ENCODE results near the gene PTGER3. TPM values are rescaled to one million over a fixed set of nuclear protein-coding genes. Genes with fewer than 3 reads are reported as not detected.

Gene PTGER3
- total RNA-seq, 1 donor from 2014 or later, result not detected

DNA sequence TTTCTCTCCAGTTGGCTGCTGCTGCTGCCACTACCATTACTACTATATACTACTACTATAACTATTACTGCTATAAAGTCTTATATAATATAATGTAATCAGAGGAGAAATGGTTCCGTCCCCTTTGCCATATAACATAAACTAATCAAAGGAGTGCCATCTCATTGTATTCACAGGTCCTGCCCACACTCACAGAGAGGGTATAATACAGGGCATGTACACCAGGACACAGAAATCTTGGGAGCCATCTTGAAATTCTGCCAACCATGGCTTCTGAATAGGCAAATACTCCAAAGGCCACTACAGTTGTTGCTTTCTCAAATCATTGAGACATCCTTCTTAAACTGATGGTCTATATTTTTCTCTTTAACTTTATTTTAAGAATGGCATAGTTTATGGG is 40.1 kb upstream of the PTGER3 start:
- no peaks in the 10 kb centered on the region for H3K36me3 Mint-ChIP-seq (ENCODE audit: low read depth)
- no peak for DNase-seq (ENCODE audit: low read depth, low spot score)
- H3K4me1 Mint-ChIP-seq, result no peaks in the 10 kb centered on the region
- peaks cover 56% of the 10 kb centered on the region for H3K27me3 Mint-ChIP-seq (ENCODE audit: low read depth)
- H3K4me3 Mint-ChIP-seq, result no peak overlapping the region
- TF ChIP-seq, protein P1, sequence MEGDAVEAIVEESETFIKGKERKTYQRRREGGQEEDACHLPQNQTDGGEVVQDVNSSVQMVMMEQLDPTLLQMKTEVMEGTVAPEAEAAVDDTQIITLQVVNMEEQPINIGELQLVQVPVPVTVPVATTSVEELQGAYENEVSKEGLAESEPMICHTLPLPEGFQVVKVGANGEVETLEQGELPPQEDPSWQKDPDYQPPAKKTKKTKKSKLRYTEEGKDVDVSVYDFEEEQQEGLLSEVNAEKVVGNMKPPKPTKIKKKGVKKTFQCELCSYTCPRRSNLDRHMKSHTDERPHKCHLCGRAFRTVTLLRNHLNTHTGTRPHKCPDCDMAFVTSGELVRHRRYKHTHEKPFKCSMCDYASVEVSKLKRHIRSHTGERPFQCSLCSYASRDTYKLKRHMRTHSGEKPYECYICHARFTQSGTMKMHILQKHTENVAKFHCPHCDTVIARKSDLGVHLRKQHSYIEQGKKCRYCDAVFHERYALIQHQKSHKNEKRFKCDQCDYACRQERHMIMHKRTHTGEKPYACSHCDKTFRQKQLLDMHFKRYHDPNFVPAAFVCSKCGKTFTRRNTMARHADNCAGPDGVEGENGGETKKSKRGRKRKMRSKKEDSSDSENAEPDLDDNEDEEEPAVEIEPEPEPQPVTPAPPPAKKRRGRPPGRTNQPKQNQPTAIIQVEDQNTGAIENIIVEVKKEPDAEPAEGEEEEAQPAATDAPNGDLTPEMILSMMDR (conservative IDR thresholded peaks at IDR 0.05), result no peak
- H3K27ac Mint-ChIP-seq (ENCODE audit: unreplicated experiment), result no peak overlapping the region
- H3K9me3 Mint-ChIP-seq, result no peaks in the 10 kb centered on the region

DNA sequence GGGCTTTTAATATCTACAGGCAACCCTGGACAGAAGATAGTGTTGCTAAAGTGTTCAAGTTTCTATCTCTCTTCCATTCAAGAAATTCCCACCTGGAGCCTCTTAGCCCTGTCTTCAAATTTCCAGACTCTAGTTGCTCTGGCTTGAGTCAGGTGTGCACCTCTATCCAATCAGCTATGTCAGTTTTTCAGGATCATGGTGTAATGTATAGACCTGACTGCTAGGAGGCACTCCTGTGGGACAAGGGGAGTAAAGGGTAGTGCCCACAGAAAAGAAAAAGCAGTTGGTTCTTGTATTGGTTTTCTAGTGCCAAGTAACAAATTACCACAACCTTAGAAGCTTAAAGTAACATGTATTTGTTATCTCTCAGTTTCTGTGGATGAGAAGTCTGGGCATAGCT is 39.4 kb upstream of the PTGER3 start:
- Mint-ChIP-seq H3K36me3 (ENCODE audit: low read depth) (no peaks in the 10 kb centered on the region), H3K27ac (ENCODE audit: unreplicated experiment) (no peak overlapping the region), H3K4me3 (no peak overlapping the region), H3K9me3 (peaks cover 1% of the 10 kb centered on the region), H3K27me3 (ENCODE audit: low read depth) (peaks cover 59% of the 10 kb centered on the region), H3K4me1 (peaks cover under 1% of the 10 kb centered on the region)
- DNase-seq (ENCODE audit: low read depth, low spot score), result no peak
- TF ChIP-seq, protein P1 (conservative IDR thresholded peaks at IDR 0.05), result no peak

DNA sequence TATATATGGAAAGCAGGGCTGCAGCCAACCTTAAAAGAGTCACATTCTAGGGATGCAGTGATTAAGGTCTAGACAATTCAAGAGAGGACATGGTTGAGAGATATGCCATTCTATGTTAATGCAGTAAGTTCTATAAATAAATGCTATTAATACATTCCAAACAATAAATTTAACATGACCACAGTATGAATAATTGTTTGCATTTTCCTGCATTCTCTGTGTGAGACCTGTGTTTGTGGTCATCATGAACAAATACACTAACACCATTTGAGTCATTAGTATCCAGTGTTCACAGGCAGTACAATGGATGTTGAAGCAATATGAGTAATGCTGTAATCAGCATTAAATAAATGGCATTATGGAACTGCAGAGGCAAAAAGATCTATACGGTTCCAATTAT is 38.7 kb upstream of the PTGER3 start:
- TF ChIP-seq, protein P1 (conservative IDR thresholded peaks at IDR 0.05), result no peak
- no peaks in the 10 kb centered on the region for H3K36me3 Mint-ChIP-seq (ENCODE audit: low read depth)
- H3K9me3 Mint-ChIP-seq, result peaks cover 7% of the 10 kb centered on the region
- peaks cover 7% of the 10 kb centered on the region for H3K4me1 Mint-ChIP-seq
- no peak overlapping the region for H3K27ac Mint-ChIP-seq (ENCODE audit: unreplicated experiment)
- H3K4me3 Mint-ChIP-seq, result no peak overlapping the region
- no peak for DNase-seq (ENCODE audit: low read depth, low spot score)
- H3K27me3 Mint-ChIP-seq (ENCODE audit: low read depth), result peaks cover 61% of the 10 kb centered on the region

DNA sequence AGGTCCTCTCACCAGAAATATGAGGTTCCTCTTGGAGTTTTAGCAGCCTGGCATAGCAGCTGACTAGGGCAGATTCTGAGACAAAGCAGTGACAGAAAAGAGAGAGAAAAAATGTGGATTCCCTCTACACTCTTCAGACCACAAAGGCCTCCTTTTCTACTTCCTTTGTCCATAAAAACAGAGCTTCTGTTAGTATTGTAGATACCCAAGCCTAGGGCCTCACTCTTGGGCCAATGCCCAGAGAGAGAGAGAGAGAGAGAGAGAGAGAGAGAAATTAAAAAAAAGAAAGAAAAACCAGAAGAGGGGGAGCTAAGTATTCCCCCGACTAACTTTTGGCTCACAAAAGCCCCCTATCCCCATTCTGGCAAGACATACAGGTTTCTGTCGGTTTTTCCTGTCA is 35.7 kb upstream of the PTGER3 start:
- Mint-ChIP-seq H3K27ac (ENCODE audit: unreplicated experiment) (no peak overlapping the region), H3K27me3 (ENCODE audit: low read depth) (peaks cover 54% of the 10 kb centered on the region), H3K36me3 (ENCODE audit: low read depth) (peaks cover 3% of the 10 kb centered on the region), H3K4me1 (peaks cover 25% of the 10 kb centered on the region), H3K4me3 (peak overlapping the region; percentile 44), H3K9me3 (peaks cover 7% of the 10 kb centered on the region)
- DNase-seq (ENCODE audit: low read depth, low spot score), result no peak
- TF ChIP-seq, protein P1 (conservative IDR thresholded peaks at IDR 0.05), result no peak

DNA sequence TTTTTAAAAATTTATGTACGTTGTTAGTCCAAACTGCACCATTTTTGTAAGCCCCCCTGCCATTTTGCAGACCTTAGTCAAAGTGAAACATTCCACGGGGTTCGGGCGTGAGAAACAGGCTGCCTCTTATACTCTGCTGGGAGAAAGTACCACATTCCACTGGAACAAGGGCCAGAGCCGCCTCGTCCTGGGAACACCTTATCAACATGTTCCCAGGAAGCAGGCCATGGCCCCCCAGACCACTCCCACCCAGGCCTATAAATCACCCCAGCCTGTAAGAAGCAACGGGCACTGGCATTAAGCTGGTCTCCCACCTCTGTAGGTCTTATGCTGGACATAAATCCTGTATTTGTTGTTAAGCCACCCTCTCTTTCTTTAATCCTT is 34.1 kb upstream of the PTGER3 start:
- Mint-ChIP-seq H3K4me1 (peaks cover 25% of the 10 kb centered on the region), H3K27ac (ENCODE audit: unreplicated experiment) (no peak overlapping the region), H3K36me3 (ENCODE audit: low read depth) (peaks cover 3% of the 10 kb centered on the region), H3K27me3 (ENCODE audit: low read depth) (peaks cover 45% of the 10 kb centered on the region), H3K4me3 (peak overlapping the region; percentile 99), H3K9me3 (peaks cover 7% of the 10 kb centered on the region)
- DNase-seq (ENCODE audit: low read depth, low spot score), result no peak
- TF ChIP-seq, protein P1 (conservative IDR thresholded peaks at IDR 0.05), result no peak
